Type B pancreatic cell (in vitro differentiated cells): ENCODE measurements around the gene ROPN1L. TPM values are rescaled to one million over a fixed set of nuclear protein-coding genes. Genes with fewer than 3 reads are reported as not detected.

ENCODE experiments used
- DNase-seq: peaks from one replicate; pipeline ENCODE4 v3.0.0; 2021; ENCODE audit warnings: mixed read lengths; ENCODE audit not compliant: unreplicated experiment; ENCODE audit errors: extremely low spot score
- H3K27ac Mint-ChIP-seq: 2 replicates; pipeline ENCODE4 v1.8.0; 2021; ENCODE audit warnings: mild to moderate bottlenecking, mixed read lengths
- H3K27me3 Mint-ChIP-seq: 2 replicates; pipeline ENCODE4 v1.8.0; 2021; ENCODE audit warnings: mixed read lengths
- H3K36me3 Mint-ChIP-seq: 2 replicates; pipeline ENCODE4 v1.8.0; 2021; ENCODE audit warnings: mixed read lengths
- H3K4me1 Mint-ChIP-seq: one replicate; pipeline ENCODE4 v1.8.0; 2021; ENCODE audit warnings: mixed read lengths; ENCODE audit not compliant: unreplicated experiment
- H3K4me3 Mint-ChIP-seq: 2 replicates; pipeline ENCODE4 v1.8.0; 2021; ENCODE audit warnings: mild to moderate bottlenecking, mixed read lengths
- H3K9me3 Mint-ChIP-seq: 2 replicates; pipeline ENCODE4 v1.8.0; 2021; ENCODE audit warnings: mixed read lengths
- total RNA-seq: library from RNA; stranded (reverse); gene quantifications from 2 replicates; pipeline ENCODE4 v1.2.1, GENCODE V29; 2021; ENCODE audit warnings: low replicate concordance
- TF ChIP-seq, protein P1 (sequence below): fragments of 200-600 bp; sonication (generic); conservative IDR thresholded peaks from 2 replicates; pipeline ENCODE4 v1.5.0; 2021; ENCODE audit warnings: antibody characterized with exemption, mild to moderate bottlenecking

Gene ROPN1L
- total RNA-seq, 1 donor from 2014 or later = 2.0 TPM

- H3K4me1 Mint-ChIP-seq = peaks cover 10% of the 10 kb centered on the region
- no peak overlapping the region for H3K27ac Mint-ChIP-seq
- DNase-seq = no peak
- TF ChIP-seq, protein P1, sequence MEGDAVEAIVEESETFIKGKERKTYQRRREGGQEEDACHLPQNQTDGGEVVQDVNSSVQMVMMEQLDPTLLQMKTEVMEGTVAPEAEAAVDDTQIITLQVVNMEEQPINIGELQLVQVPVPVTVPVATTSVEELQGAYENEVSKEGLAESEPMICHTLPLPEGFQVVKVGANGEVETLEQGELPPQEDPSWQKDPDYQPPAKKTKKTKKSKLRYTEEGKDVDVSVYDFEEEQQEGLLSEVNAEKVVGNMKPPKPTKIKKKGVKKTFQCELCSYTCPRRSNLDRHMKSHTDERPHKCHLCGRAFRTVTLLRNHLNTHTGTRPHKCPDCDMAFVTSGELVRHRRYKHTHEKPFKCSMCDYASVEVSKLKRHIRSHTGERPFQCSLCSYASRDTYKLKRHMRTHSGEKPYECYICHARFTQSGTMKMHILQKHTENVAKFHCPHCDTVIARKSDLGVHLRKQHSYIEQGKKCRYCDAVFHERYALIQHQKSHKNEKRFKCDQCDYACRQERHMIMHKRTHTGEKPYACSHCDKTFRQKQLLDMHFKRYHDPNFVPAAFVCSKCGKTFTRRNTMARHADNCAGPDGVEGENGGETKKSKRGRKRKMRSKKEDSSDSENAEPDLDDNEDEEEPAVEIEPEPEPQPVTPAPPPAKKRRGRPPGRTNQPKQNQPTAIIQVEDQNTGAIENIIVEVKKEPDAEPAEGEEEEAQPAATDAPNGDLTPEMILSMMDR = no peak
- peaks cover 5% of the 10 kb centered on the region for H3K36me3 Mint-ChIP-seq
- H3K9me3 Mint-ChIP-seq = no peaks in the 10 kb centered on the region
- H3K27me3 Mint-ChIP-seq = no peaks in the 10 kb centered on the region
- no peak overlapping the region for H3K4me3 Mint-ChIP-seq
These were observed 59.0 kb downstream of the ROPN1L start for GRCh38 chr5:10500669-10501068.

- Mint-ChIP-seq H3K27me3 (no peaks in the 10 kb centered on the region), H3K36me3 (no peaks in the 10 kb centered on the region), H3K27ac (no peak overlapping the region), H3K4me3 (no peak overlapping the region), H3K4me1 (peaks cover 10% of the 10 kb centered on the region), H3K9me3 (no peaks in the 10 kb centered on the region)
- DNase-seq = no peak
- TF ChIP-seq, protein P1 = no peak
These were observed 59.9 kb downstream of the ROPN1L start for GRCh38 chr5:10501554-10502075.

DNA sequence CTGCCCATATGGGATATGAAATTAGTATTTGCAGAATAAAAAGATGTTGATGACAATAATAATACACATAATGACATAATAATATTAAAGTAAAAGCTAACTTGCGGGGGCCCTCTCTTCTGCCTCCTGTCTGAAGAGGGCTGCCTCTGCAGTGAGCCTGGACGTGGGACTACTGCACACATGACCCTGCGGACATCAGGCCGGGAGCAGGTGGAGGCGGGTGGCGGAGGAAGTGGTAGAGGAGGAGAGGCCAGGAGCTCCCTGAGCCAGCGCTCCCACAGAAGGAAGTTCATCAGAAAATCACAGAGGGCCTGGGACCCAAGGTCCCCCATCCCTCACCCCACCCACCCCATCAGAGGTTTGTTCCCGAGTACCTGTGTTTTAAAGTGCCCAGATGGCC is 60.5 kb downstream of the ROPN1L start:
- no peaks in the 10 kb centered on the region for H3K27me3 Mint-ChIP-seq
- no peak overlapping the region for H3K27ac Mint-ChIP-seq
- H3K4me3 Mint-ChIP-seq = no peak overlapping the region
- H3K4me1 Mint-ChIP-seq = peaks cover 10% of the 10 kb centered on the region
- H3K9me3 Mint-ChIP-seq = no peaks in the 10 kb centered on the region
- no peak for DNase-seq
- TF ChIP-seq, protein P1 = no peak
- H3K36me3 Mint-ChIP-seq = no peaks in the 10 kb centered on the region

DNA sequence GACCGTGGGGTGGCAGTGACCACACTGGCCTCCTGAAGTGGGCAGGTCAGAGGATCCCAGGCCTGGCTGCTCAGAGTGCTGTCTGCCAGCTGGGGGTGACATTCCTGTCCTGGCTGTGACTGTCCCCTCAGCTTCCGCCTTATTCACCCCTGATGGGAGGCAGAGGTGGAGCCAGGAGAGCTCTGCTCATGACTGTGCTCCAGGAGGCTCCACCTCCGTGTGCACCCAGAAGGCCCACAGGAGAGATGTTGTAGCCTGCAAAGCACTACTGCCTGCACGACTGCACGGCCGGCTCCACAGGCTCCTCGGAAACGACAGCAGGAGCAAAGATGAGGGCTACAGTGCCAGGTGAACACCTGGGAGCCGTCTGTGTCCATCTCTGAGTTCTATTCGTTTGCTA is 60.9 kb downstream of the ROPN1L start:
- no peak overlapping the region for H3K4me3 Mint-ChIP-seq
- DNase-seq = no peak

GRCh38 chr5:10503321-10503720 is 61.6 kb downstream of the ROPN1L start:
- TF ChIP-seq, protein P1 = no peak
- no peak for DNase-seq
- Mint-ChIP-seq H3K27ac (no peak overlapping the region), H3K9me3 (no peaks in the 10 kb centered on the region), H3K27me3 (no peaks in the 10 kb centered on the region), H3K36me3 (no peaks in the 10 kb centered on the region), H3K4me3 (no peak overlapping the region), H3K4me1 (peaks cover 17% of the 10 kb centered on the region)

More for the DNA sequence above, 60.9 kb downstream of the ROPN1L start:
- Mint-ChIP-seq H3K36me3 (no peaks in the 10 kb centered on the region), H3K4me1 (peaks cover 13% of the 10 kb centered on the region), H3K27me3 (no peaks in the 10 kb centered on the region), H3K9me3 (no peaks in the 10 kb centered on the region), H3K27ac (no peak overlapping the region)
- TF ChIP-seq, protein P1 = no peak
